GM23338 (cell line): ENCODE data around the gene CDK11A. TPM values are rescaled to one million over a fixed set of nuclear protein-coding genes. Genes with fewer than 3 reads are reported as not detected.

Source experiments
- ATAC-seq: fragments of 200-7000 bp; cut with Tn5 transposase; 3 replicates; pipeline ENCODE4 v1.9.1; 2020
- DNase-seq: peaks from one replicate; pipeline ENCODE4 v3.0.0-alpha.2; 2015; ENCODE audit warnings: low spot score
- H2AFZ ChIP-seq: fragments of 200-600 bp; sonication (generic); 2 replicates; pipeline ENCODE4 v1.8.0; 2016; ENCODE audit warnings: antibody characterized with exemption, mild to moderate bottlenecking, moderate library complexity
- H3F3A ChIP-seq: fragments of 200-600 bp; sonication (generic); replicated peaks from 2 replicates; pipeline ENCODE4 v1.8.0; 2017; ENCODE audit warnings: antibody characterized with exemption, mixed run types, low read depth
- H3K27ac ChIP-seq: fragments of 200-600 bp; sonication (generic); 2 replicates; pipeline ENCODE4 v1.6.1; 2016; ENCODE audit warnings: low read depth
- H3K27me3 ChIP-seq: fragments of 200-600 bp; sonication (generic); 2 replicates; pipeline ENCODE4 v1.8.0; 2016; ENCODE audit warnings: mild to moderate bottlenecking, mixed run types, moderate library complexity; ENCODE audit not compliant: insufficient read depth
- H3K36me3 ChIP-seq: fragments of 200-600 bp; sonication (generic); 2 replicates; pipeline ENCODE4 v1.8.0; 2016; ENCODE audit warnings: mild to moderate bottlenecking; ENCODE audit not compliant: insufficient read depth
- H3K4me1 ChIP-seq: fragments of 200-600 bp; sonication (generic); 2 replicates; pipeline ENCODE4 v1.8.0; 2016; ENCODE audit warnings: mild to moderate bottlenecking, moderate library complexity; ENCODE audit not compliant: insufficient read depth
- H3K4me2 ChIP-seq: fragments of 200-600 bp; sonication (generic); 2 replicates; pipeline ENCODE4 v1.7.1; 2017; ENCODE audit warnings: mixed run types
- H3K4me3 ChIP-seq: fragments of 200-600 bp; sonication (generic); 2 replicates; pipeline ENCODE4 v1.6.1; 2016; ENCODE audit warnings: mixed run types
- H3K79me2 ChIP-seq: fragments of 200-600 bp; sonication (generic); replicated peaks from 2 replicates; pipeline ENCODE4 v1.8.0; 2017; ENCODE audit warnings: mild to moderate bottlenecking; ENCODE audit not compliant: insufficient read depth
- H3K9me2 ChIP-seq: fragments of 200-600 bp; sonication (generic); 2 replicates; pipeline ENCODE4 v1.8.0; 2017; ENCODE audit not compliant: insufficient read depth
- H4K20me1 ChIP-seq: fragments of 200-600 bp; sonication (generic); replicated peaks from 2 replicates; pipeline ENCODE4 v1.8.0; 2017; ENCODE audit warnings: mild to moderate bottlenecking; ENCODE audit not compliant: insufficient read depth
- H3K27ac Mint-ChIP-seq: 2 replicates; pipeline ENCODE4 v1.8.0; 2020; ENCODE audit warnings: inconsistent platforms, mild to moderate bottlenecking, moderate library complexity, mixed read lengths
- H3K27me3 Mint-ChIP-seq: 3 replicates; pipeline ENCODE4 v1.8.0; 2022; ENCODE audit warnings: low read depth, mild to moderate bottlenecking, moderate library complexity, mixed read lengths, inconsistent platforms; ENCODE audit not compliant: insufficient read depth, poor library complexity
- H3K36me3 Mint-ChIP-seq: 3 replicates; pipeline ENCODE4 v1.8.0; 2021; ENCODE audit warnings: low read depth, mild to moderate bottlenecking, inconsistent platforms, moderate library complexity, mixed read lengths
- H3K4me1 Mint-ChIP-seq: 3 replicates; pipeline ENCODE4 v1.8.0; 2020; ENCODE audit warnings: mild to moderate bottlenecking, inconsistent platforms, mixed read lengths
- H3K4me3 Mint-ChIP-seq: 3 replicates; pipeline ENCODE4 v1.8.0; 2021; ENCODE audit warnings: moderate library complexity, mild to moderate bottlenecking, inconsistent platforms, mixed read lengths
- H3K9me3 Mint-ChIP-seq: 3 replicates; pipeline ENCODE4 v1.8.0; 2020; ENCODE audit warnings: moderate library complexity, mild to moderate bottlenecking, inconsistent platforms, mixed read lengths
- CREB1 ChIP-seq: fragments of 250-450 bp; sonication (Bioruptor Pico); IDR thresholded peaks from 2 replicates; pipeline ENCODE4 v1.5.0; 2020; ENCODE audit warnings: low read depth, mild to moderate bottlenecking, moderate library complexity
- ETS1 ChIP-seq: IDR thresholded peaks from 2 replicates; pipeline ENCODE4 v1.6.1; 2016; ENCODE audit warnings: antibody characterized with exemption
- ZNF462 ChIP-seq: fragments of 250-450 bp; sonication (Bioruptor Pico); IDR thresholded peaks from 2 replicates; pipeline ENCODE4 v1.5.0; 2020; ENCODE audit warnings: mild to moderate bottlenecking, moderate library complexity
- polyA plus RNA-seq: library from polyadenylated mRNA; unstranded; fragments of >200 nt; fragmentation: Nextera tagmentation; extraction: Ambion mirVana; gene quantifications from 2 replicates; pipeline ENCODE4 v1.2.1, GENCODE V29; 2016
- total RNA-seq: library from RNA; depleted of rRNA; stranded (reverse); fragments of >200 nt; shearing (Covaris generic); gene quantifications from 2 replicates; pipeline ENCODE4 v1.2.3, GENCODE V29; 2014

The CDK11A gene
- total and polyA plus RNA-seq, 2 experiments from 2014 or later: 22.8 to 72.6 TPM

- no peak for TF ChIP-seq ZNF462 (CRISPR knock-in tag)
Measured at GRCh38 chr1:1669468-1670440, 54.4 kb downstream of the CDK11A start (continued).

- DNase-seq (no peak), ATAC-seq (no peak)
- peaks cover 5% of the 10 kb centered on the region for H3K27me3 Mint-ChIP-seq
Measured at GRCh38 chr1:1666526-1666925, 57.6 kb downstream of the CDK11A start.

More at GRCh38 chr1:1666526-1666925, 57.6 kb downstream of the CDK11A start:
- no peaks in the 10 kb centered on the region for H3K4me1 ChIP-seq
- no peak overlapping the region for H3K27ac ChIP-seq
- no peaks in the 10 kb centered on the region; the same call in 1 of the 2 replicates for H3K36me3 ChIP-seq
- H3K27me3 ChIP-seq: no peaks in the 10 kb centered on the region
- H3F3A ChIP-seq: 0 out of 2 replicates have a peak, but pooled peaks cover 3% of the 10 kb centered on the region
- H3K4me3 ChIP-seq: no peak overlapping the region
- Mint-ChIP-seq H3K4me3 (no peak overlapping the region), H3K4me1 (no peaks in the 10 kb centered on the region), H3K27ac (no peak overlapping the region), H3K36me3 (peaks cover 33% of the 10 kb centered on the region), H3K9me3 (no peaks in the 10 kb centered on the region)
- no peak overlapping the region for H2AFZ ChIP-seq
- H4K20me1 ChIP-seq: no peaks in the 10 kb centered on the region; the same call in 1 of the 2 replicates
- H3K79me2 ChIP-seq: no peaks in the 10 kb centered on the region
- TF ChIP-seq CREB1 (CRISPR knock-in tag) (no peak), ETS1 (no peak)
- H3K9me2 ChIP-seq: no peaks in the 10 kb centered on the region
- H3K4me2 ChIP-seq: no peak overlapping the region
